HCT116 (cell line): ENCODE measurements around the gene C2CD2L. TPM values are rescaled to one million over a fixed set of nuclear protein-coding genes. Genes with fewer than 3 reads are reported as not detected.

Experiments
- ATAC-seq: fragments of 200-7000 bp; cut with Tn5 transposase; 2 replicates; pipeline ENCODE4 v1.9.1; 2020; ENCODE audit warnings: mild to moderate bottlenecking, moderate library complexity
- BruUV-seq: library from RNA; stranded (reverse); fragments of 400-500 nt; replicated peaks from 2 replicates; lab custom pipeline; 2021; lab: Mats Ljungman, UMichigan
- CTCF ChIA-PET: fragments of 300-600 bp; sonication (Branson Sonifier 250); formaldehyde crosslinking; loops from one replicate; lab custom pipeline; 2021; ENCODE audit warnings: antibody characterized with exemption; lab: Charles Lee
- POLR2A ChIA-PET: fragments of 300-600, 350-600 bp; sonication (Branson Sonifier 250); formaldehyde crosslinking; loops from one replicate; lab custom pipeline; 2021; ENCODE audit warnings: antibody characterized with exemption; lab: Charles Lee
- RAD21 ChIA-PET, 2 experiments: fragments of 300-600 bp; sonication (Branson Sonifier 250); formaldehyde crosslinking; loops; one replicate each; lab custom pipeline; 2023; ENCODE audit warnings: low total read pairs in 2 of 2; ENCODE audit not compliant: uncharacterized antibody in 2 of 2, unreplicated experiment in 2 of 2, low non-redundant PET in 1 of 2; lab: Charles Lee
- DNase-seq: peaks from one replicate; pipeline ENCODE4 v3.0.0-alpha.2; 2010; ENCODE audit warnings: low read depth, low spot score
- H2AFZ ChIP-seq: fragments of 200-600 bp; shearing (Covaris generic), sonication (generic); 2 replicates; pipeline ENCODE4 v1.6.1; 2017; ENCODE audit warnings: low read depth, mixed run types, mixed read lengths, antibody characterized with exemption, low read length; ENCODE audit not compliant: poor library complexity, severe bottlenecking
- H3K27ac ChIP-seq: 2 replicates; pipeline ENCODE4 v1.5.1; 2012; ENCODE audit warnings: low read depth, low read length
- H3K27me3 ChIP-seq: fragments of 200-600 bp; sonication (generic); 2 replicates; pipeline ENCODE4 v1.6.1; 2016; ENCODE audit warnings: mixed run types, low read length, mixed read lengths; ENCODE audit not compliant: insufficient read depth
- H3K36me3 ChIP-seq, 2 experiments: fragments of 200-500 bp in 1 of 2; fragments of 200-600 bp in 1 of 2; sonication (Bioruptor generic) in 1 of 2; sonication (generic) in 1 of 2; 2 replicates each; pipeline versions ENCODE4 v1.5.1 to v1.6.1; 2014 to 2016; ENCODE audit warnings: low read length in 2 of 2, inconsistent platforms in 1 of 2, mixed read lengths in 1 of 2, mixed run types in 1 of 2; ENCODE audit not compliant: insufficient read depth in 2 of 2, control insufficient read depth in 1 of 2
- H3K4me1 ChIP-seq, 2 experiments: fragments of 200-600 bp in 1 of 2; sonication (generic) in 1 of 2; 2 replicates each; pipeline versions ENCODE4 v1.5.1 to v1.6.1; 2012 to 2017; ENCODE audit warnings: low read length in 2 of 2, inconsistent platforms in 1 of 2, mild to moderate bottlenecking in 1 of 2, mixed read lengths in 1 of 2, mixed run types in 1 of 2, moderate library complexity in 1 of 2; ENCODE audit not compliant: insufficient read depth in 2 of 2, control insufficient read depth in 1 of 2
- H3K4me2 ChIP-seq: fragments of 200-600 bp; sonication (generic); 2 replicates; pipeline ENCODE4 v1.6.1; 2017; ENCODE audit warnings: mixed run types, low read length, mixed read lengths
- H3K4me3 ChIP-seq, 2 experiments: fragments of 200-600 bp in 1 of 2; sonication (generic) in 1 of 2; replicated peaks in 1 of 2; 2 replicates each; pipeline ENCODE4 v1.5.1; 2011 to 2016; ENCODE audit warnings: low read length in 2 of 2, control low read depth in 1 of 2, low read depth in 1 of 2, mild to moderate bottlenecking in 1 of 2, mixed read lengths in 1 of 2, mixed run types in 1 of 2
- H3K79me2 ChIP-seq: fragments of 200-600 bp; sonication (generic); 2 replicates; pipeline ENCODE4 v1.6.1; 2017; ENCODE audit warnings: mild to moderate bottlenecking, mixed run types, low read length, moderate library complexity, mixed read lengths; ENCODE audit not compliant: insufficient read depth
- H3K9ac ChIP-seq: fragments of 200-600 bp; sonication (generic); 2 replicates; pipeline ENCODE4 v1.6.1; 2016; ENCODE audit warnings: low read length, mixed read lengths
- H3K9me2 ChIP-seq: fragments of 200-600 bp; sonication (generic), shearing (Covaris generic); 2 replicates; pipeline ENCODE4 v1.6.1; 2017; ENCODE audit warnings: mixed run types, mild to moderate bottlenecking, moderate library complexity; ENCODE audit not compliant: insufficient read depth
- H3K9me3 ChIP-seq, 2 experiments: fragments of 200-500 bp in 1 of 2; fragments of 200-600 bp in 1 of 2; sonication (Bioruptor generic) in 1 of 2; sonication (generic) in 1 of 2; 2 replicates each; pipeline ENCODE4 v1.6.1; 2014 to 2017; ENCODE audit warnings: low read length in 2 of 2, mixed read lengths in 2 of 2, inconsistent platforms in 1 of 2, low read depth in 1 of 2, mild to moderate bottlenecking in 1 of 2, mixed run types in 1 of 2, moderate library complexity in 1 of 2; ENCODE audit not compliant: control insufficient read depth in 1 of 2, insufficient read depth in 1 of 2
- H4K20me1 ChIP-seq: fragments of 200-600 bp; sonication (generic), shearing (Covaris generic); 2 replicates; pipeline ENCODE4 v1.6.1; 2017; ENCODE audit warnings: mixed run types, mild to moderate bottlenecking, moderate library complexity; ENCODE audit not compliant: insufficient read depth
- CEBPB ChIP-seq: IDR thresholded peaks from 2 replicates; pipeline ENCODE4 v1.6.1; 2012; ENCODE audit warnings: low read depth
- ELF1 ChIP-seq: IDR thresholded peaks from 2 replicates; pipeline ENCODE4 v1.6.1; 2012; ENCODE audit warnings: low read depth, borderline replicate concordance
- EZH2 ChIP-seq: fragments of 200-600 bp; sonication (generic); IDR thresholded peaks from 2 replicates; pipeline ENCODE4 v1.6.1; 2017; ENCODE audit warnings: antibody characterized with exemption, mixed run types
- EZH2phosphoT487 ChIP-seq: fragments of 200-600 bp; IDR thresholded peaks from 2 replicates; pipeline ENCODE4 v1.6.1; 2018; ENCODE audit warnings: antibody characterized with exemption, borderline replicate concordance
- FOSL1 ChIP-seq: IDR thresholded peaks from 2 replicates; pipeline ENCODE4 v1.6.1; 2012; ENCODE audit warnings: low read depth
- JUND ChIP-seq: IDR thresholded peaks from 2 replicates; pipeline ENCODE4 v1.6.1; 2012
- MAX ChIP-seq: IDR thresholded peaks from 2 replicates; pipeline ENCODE4 v1.6.1; 2012
- POLR2A ChIP-seq: IDR thresholded peaks from 2 replicates; pipeline ENCODE4 v1.7.0; 2011; ENCODE audit warnings: borderline replicate concordance; ENCODE audit not compliant: insufficient read depth, insufficient read length; ENCODE audit errors: extremely low read depth
- POLR2AphosphoS5 ChIP-seq: IDR thresholded peaks from 2 replicates; pipeline ENCODE4 v1.6.1; 2011; ENCODE audit warnings: mild to moderate bottlenecking, low read depth, low read length, moderate library complexity
- RAD21 ChIP-seq: IDR thresholded peaks from 2 replicates; pipeline ENCODE4 v1.6.1; 2012; ENCODE audit warnings: low read depth, mild to moderate bottlenecking
- REST ChIP-seq: IDR thresholded peaks from 2 replicates; pipeline ENCODE4 v1.6.1; 2012; ENCODE audit warnings: low read depth
- SIN3A ChIP-seq: IDR thresholded peaks from 2 replicates; pipeline ENCODE4 v1.6.1; 2012; ENCODE audit warnings: low read depth
- SP1 ChIP-seq: IDR thresholded peaks from 2 replicates; pipeline ENCODE4 v1.6.1; 2012; ENCODE audit warnings: low read depth
- SRF ChIP-seq: IDR thresholded peaks from 2 replicates; pipeline ENCODE4 v1.6.1; 2012; ENCODE audit warnings: low read depth
- TCF7L2 ChIP-seq: IDR thresholded peaks from 2 replicates; pipeline ENCODE4 v1.7.0; 2011; ENCODE audit warnings: borderline replicate concordance, inconsistent platforms; ENCODE audit not compliant: insufficient read depth, insufficient read length; ENCODE audit errors: extremely low read depth
- YY1 ChIP-seq: IDR thresholded peaks from 2 replicates; pipeline ENCODE4 v1.6.1; 2011; ENCODE audit warnings: low read length, low read depth, moderate library complexity, mild to moderate bottlenecking; ENCODE audit not compliant: insufficient replicate concordance; ENCODE audit errors: extremely low read depth
- ZFX ChIP-seq: fragments of 450-650 bp; IDR thresholded peaks from 2 replicates; pipeline ENCODE4 v1.6.1; 2017
- ZNF274 ChIP-seq: fragments of 200-500 bp; sonication (Bioruptor generic); IDR thresholded peaks from 2 replicates; pipeline ENCODE4 v1.6.1; 2014; ENCODE audit warnings: mild to moderate bottlenecking, low read depth, low read length, inconsistent platforms
- intact Hi-C: fragments of 100-400 bp; cut with micrococcal nuclease; formaldehyde crosslinking; loops from 2 replicates; pipeline ENCODE4 v1.10.0; 2022
- total RNA-seq: library from RNA; stranded (reverse); gene quantifications from one replicate; pipeline ENCODE4 v1.2.1, GENCODE V29; 2021; ENCODE audit not compliant: unreplicated experiment
- TF ChIP-seq, protein P1 (sequence below): IDR thresholded peaks from 2 replicates; pipeline ENCODE4 v1.6.1; 2012
- TF ChIP-seq, protein P2 (sequence below): IDR thresholded peaks from 2 replicates; pipeline ENCODE4 v1.6.1; 2011; ENCODE audit warnings: mild to moderate bottlenecking, low read length, moderate library complexity; ENCODE audit not compliant: insufficient replicate concordance; ENCODE audit errors: extremely low read depth

The C2CD2L gene
- total RNA-seq, 1 experiment from 2014 or later, result 12.4 TPM

- BruUV-seq, result TSS peak; percentile 82
- Histone ChIP-seq H3K9me2 (no peaks in the 10 kb centered on the region), H3K4me3 (peak within 1 kb of the TSS; percentile 88 to 97), H3K9me3 (no peaks in the 10 kb centered on the region), H3K9ac (peak within 1 kb of the TSS; percentile 81), H3K4me2 (peak within 1 kb of the TSS; percentile 84), H2AFZ (peak within 1 kb of the TSS; percentile 32), H3K36me3 (peaks cover 8 to 10% of the 10 kb centered on the region in 2 experiments; a peak in 3 of 4 replicates), H3K27ac (peak within 1 kb of the TSS; percentile 65), H3K27me3 (no peaks in the 10 kb centered on the region), H3K4me1 (peaks cover 5 to 16% of the 10 kb centered on the region in 2 experiments), H3K79me2 (peaks cover 14% of the 10 kb centered on the region), H4K20me1 (no peaks in the 10 kb centered on the region)
- ATAC-seq, result peak; percentile 93
- RAD21 ChIA-PET, result interaction anchor here (0.6 to 0.9 kb wide), 5 partner anchors 11 to 1374 kb away, joined by 3 read pairs; partner anchors contain the start of gene HMBS (in 1 of the 2)
- intact Hi-C loops, result loop anchor here (1.0 kb wide), 1 partner anchor 17 kb away; the partner anchor contains the start of gene HMBS
- POLR2A ChIA-PET, result interaction anchor here (0.8 to 1.6 kb wide), 7 partner anchors 9 to 35 kb away, joined by 3 to 9 read pairs (median 4); partner anchors contain the start of genes DPAGT1 and HMBS
- CTCF ChIA-PET, result interaction anchor here (0.7 to 1.4 kb wide), 8 partner anchors 10 to 288 kb away, joined by 3 to 9 read pairs (median 6); partner anchors contain the start of genes DPAGT1, HMBS and HYOU1
- peak; percentile 86 for DNase-seq
- TF ChIP-seq POLR2A (peak; percentile 35), POLR2AphosphoS5 (peak; percentile 80), CEBPB (no peak), EZH2phosphoT487 (no peak), ZNF274 (no peak), SIN3A (peak; percentile 97), SP1 (peak; percentile 58; the same call in 1 of the 2 replicates), JUND (peak; percentile 1; the same call in 1 of the 2 replicates), FOSL1 (no peak), RAD21 (no peak), EZH2 (no peak), MAX (peak; percentile 86), ELF1 (peak; percentile 61; the same call in 1 of the 2 replicates), YY1 (peak; percentile 98), TCF7L2 (no peak), SRF (no peak), REST (no peak), ZFX (no peak)
- TF ChIP-seq, protein P1, sequence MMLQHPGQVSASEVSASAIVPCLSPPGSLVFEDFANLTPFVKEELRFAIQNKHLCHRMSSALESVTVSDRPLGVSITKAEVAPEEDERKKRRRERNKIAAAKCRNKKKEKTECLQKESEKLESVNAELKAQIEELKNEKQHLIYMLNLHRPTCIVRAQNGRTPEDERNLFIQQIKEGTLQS, result no peak
- TF ChIP-seq, protein P2, sequence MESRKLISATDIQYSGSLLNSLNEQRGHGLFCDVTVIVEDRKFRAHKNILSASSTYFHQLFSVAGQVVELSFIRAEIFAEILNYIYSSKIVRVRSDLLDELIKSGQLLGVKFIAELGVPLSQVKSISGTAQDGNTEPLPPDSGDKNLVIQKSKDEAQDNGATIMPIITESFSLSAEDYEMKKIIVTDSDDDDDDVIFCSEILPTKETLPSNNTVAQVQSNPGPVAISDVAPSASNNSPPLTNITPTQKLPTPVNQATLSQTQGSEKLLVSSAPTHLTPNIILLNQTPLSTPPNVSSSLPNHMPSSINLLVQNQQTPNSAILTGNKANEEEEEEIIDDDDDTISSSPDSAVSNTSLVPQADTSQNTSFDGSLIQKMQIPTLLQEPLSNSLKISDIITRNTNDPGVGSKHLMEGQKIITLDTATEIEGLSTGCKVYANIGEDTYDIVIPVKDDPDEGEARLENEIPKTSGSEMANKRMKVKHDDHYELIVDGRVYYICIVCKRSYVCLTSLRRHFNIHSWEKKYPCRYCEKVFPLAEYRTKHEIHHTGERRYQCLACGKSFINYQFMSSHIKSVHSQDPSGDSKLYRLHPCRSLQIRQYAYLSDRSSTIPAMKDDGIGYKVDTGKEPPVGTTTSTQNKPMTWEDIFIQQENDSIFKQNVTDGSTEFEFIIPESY, result peak; percentile 52
These were observed 39.5 kb upstream of the C2CD2L start, which contains the start of gene VPS11 for GRCh38 chr11:119067371-119068222. Gene VPS11, plus strand, starts transcription at chr11:119067818. Its CDS starts 6 bp downstream, at chr11:119067824.
